Measurements from ENCODE around the gene AP3M1.

The AP3M1 gene

DNA sequence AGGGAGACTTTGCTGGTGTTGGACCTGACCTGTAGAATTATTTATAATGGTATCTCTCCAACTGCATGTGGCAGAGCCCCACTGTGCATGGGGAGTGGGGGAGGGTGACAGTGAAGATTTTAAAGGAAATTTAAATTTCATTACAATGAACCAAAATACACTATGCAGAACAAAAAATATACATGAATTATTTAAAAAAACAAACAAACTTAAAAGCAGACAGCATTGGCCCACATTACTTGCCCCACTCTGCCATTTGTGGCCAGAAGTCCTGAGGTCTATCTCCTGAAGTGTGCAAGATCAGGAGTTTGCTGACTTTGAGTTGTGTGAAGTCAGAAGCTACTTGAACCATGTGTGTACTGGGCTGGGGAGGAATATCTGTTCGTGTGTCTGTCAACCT, 40.5 kb downstream of the AP3M1 start:
- no peak for DNase-seq

DNA sequence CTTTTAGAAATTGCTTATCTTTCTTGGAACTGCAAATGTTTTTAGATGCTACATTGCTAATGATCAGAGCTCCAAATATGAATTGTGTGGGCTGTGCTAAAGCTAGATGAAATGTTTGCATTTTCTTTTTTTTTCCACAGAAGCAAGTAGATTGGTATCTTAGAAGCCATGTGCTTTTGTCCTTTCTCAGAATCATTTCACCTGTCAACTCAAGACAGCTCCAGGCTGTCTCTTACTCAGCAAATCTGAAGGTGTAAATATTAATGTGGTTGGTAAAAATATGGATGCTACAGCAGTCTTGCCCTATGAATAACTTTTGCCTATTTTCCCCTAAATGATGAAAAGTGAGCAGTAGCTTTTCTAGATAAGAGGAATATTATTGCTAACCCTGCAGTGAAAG, 41.2 kb downstream of the AP3M1 start:
- DNase-seq = no peak

DNA sequence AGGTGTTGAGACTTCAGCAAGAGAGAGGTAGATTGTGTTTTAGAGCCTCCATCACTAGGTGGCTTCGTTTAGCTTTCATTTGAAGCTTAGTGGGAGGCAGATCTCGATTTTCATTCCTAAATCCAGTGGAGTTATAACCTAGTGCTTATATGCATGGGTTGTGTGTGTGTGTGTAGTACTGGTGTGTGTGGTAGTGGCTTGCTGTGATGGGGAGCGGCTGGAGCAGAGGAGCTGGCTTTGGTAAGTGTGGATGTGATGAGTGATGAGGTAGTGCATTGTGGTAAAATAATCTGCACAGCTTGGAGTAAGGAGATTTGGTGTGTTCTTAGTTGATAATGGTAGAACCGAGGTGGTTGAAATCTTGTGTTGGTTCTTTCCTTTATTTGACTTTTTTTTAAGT, 43.2 kb downstream of the AP3M1 start:
- DNase-seq = no peak

DNA sequence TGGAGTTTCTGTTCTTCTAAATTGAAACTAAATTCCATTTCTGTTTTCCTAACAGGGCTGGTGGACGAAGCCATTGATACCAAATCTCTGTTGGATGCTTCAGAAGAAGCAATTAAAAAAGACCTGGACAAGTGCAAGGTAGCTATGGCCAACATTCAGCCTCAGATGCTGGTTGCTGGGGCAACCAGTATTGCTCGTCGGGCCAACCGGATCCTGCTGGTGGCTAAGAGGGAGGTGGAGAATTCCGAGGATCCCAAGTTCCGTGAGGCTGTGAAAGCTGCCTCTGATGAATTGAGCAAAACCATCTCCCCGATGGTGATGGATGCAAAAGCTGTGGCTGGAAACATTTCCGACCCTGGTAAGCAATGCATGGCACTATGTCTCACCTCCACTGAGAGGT, 45.6 kb downstream of the AP3M1 start:
- DNase-seq = no peak

DNA sequence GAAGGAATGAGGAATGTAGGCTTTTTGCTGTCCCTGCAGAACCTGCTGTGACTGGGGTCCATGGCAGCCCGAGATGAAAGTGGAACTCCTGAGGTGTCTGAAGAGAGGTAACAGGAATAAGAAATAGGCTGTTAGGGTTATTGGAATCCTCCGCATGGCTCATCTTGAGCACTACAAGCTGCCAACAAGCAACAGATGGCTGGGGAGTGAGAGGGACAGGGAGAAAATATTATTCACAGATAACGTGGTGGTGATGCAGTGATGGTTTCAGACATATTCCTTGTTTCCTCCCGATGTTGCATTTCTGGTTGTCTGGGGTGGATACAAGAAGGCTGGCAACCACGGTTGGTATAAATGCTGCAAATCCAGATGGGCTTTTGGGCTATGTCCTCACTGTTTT, 46.1 kb downstream of the AP3M1 start:
- no peak for DNase-seq

DNA sequence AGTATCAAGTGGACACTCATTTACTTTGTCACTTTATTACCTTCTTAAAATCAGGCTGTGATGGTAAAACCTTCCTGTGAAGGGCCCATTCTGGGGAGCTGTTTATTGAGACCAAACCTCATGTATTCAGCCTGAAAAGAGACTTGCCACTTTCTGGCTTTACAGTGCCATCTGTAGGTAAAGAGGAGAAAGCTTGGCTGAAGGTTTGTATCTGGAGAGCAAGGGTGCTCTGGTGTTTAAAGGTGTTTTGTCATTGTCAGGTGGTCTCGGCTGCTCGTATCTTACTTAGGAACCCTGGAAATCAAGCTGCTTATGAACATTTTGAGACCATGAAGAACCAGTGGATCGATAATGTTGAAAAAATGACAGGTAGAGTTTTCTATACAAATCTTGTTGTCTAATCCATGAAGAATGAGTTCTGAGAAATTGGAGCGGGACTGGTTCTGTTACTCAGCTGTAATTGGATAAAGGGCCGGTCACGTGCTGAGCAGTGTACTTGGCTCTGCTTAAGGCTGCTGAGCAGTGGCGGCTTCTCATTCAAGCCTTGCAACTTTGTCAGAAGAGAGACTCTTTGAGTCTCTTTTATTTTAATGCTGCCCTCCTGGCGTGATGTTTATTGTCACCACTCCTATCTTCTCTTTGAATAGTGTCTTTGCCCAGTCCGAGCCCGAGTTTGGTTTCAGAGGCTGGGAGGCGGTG, 46.9 kb downstream of the AP3M1 start:
- no peak for DNase-seq

DNA sequence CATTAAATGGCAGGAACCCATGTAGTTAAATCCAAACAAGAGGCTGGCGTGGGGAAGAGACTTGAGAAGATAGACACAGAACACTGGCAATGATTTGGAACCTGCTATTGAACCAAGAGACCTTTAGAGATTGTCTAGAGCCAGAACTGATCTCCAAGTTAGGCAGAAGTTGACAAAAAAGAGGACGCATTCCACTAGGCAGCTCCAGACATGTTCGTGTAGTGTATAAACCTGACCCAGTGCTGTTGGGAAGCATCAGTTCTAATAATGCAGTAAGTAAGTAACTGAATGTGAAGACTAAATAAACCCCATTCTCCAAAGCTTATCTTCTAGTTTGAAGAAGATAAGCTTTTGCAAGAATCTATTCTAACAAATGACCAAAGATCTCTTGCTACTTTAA, 50.8 kb downstream of the AP3M1 start:
- DNase-seq = no peak

DNA sequence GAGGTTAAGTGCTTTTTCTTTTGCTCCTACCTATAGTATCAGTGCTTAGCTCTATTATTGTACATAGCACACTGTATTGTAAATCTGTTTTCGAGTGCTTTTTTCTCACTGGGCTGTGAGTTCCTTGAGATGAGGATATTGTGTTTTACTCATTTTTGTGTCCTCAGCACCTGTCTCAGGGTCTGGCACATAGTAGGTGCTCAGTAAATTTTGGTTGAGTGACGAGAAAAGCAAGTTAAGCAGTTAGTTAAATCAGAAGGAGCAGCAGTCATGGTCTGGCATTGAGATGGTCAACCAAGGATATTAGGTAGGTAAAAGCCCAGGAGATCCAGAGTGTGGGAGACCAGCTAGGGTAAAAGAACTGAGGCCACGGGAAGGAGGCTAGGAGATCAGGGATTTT, 51.2 kb downstream of the AP3M1 start:
- no peak for DNase-seq

DNA sequence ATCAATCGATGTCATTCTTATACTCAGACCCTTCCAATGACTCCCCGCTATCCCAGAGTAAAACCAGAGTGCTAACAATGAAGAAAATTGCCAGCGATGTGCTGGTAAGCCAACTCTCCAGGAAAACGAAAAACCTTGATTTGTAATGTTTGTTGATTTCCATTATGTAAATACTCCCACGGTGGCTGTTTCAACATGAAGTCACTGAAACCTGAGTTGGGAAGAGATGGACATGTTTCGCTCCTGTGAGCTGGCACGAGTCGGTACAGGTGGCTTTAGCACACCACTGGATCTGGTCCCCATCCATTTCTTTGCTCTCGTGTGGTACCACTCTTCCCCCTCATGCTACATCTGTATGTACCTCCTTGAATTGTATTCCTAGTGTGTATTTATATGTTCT, 52.9 kb downstream of the AP3M1 start:
- no peak for DNase-seq

DNA sequence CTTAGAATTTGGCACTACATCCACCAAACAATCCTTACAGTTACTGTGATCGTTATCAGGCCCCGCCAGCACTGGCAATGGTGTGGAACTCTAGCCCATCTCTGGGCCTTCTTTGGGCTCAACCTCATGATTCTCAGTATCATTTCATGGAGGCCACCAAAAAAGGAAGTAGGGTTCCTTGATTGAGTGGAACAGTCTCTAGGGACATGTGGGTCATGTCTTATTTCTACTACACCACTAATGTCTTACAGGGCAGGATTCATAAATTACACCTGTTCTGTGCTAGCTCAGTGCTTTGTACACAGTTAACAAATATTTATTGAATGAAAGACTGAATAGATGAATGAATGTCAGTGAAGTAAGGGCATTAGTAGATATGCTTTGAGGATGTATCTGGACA, 53.9 kb downstream of the AP3M1 start:
- DNase-seq = no peak

DNA sequence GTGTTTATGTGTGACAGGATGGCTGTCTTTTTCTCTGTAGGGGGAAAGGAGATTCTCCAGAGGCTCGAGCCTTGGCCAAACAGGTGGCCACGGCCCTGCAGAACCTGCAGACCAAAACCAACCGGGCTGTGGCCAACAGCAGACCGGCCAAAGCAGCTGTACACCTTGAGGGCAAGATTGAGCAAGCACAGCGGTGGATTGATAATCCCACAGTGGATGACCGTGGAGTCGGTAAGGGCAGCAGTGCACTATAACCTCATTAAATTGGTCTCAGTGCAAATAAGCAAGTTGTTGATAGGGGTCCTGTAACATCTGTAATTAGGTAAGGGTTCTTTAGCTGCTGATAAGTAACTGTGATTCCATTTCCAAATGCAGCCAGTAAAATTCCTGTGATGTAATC, 56.4 kb downstream of the AP3M1 start:
- DNase-seq = no peak

DNA sequence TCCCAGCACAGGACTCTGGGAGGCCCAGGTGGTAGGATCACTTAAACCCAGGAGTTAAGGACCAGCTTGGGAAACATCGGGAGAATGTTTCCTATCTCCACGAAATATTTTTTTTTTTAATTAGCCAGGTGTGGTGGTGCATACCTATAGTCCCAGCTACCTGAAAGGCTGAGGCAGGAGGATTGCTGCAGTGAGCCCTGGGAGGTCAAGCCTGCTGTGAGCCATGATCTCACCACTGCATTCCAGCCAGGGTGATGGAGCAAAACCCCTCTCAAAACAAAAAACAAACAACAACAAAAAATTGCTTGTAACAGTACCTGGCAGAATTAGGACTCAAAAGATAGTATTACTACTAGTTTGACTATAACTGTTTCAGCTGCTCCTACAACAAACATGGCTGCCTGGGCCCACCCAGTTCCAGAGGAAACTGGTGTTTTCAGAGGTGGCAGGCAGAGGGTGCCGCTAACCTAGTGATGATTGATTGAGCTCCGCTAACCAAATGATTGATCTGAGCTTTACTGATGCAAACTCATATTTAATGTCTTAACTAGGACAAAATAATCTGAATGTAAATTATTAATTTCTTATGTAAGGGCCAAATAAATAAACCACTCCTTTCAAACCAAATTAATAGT, 57.0 kb downstream of the AP3M1 start:
- DNase-seq = no peak

DNA sequence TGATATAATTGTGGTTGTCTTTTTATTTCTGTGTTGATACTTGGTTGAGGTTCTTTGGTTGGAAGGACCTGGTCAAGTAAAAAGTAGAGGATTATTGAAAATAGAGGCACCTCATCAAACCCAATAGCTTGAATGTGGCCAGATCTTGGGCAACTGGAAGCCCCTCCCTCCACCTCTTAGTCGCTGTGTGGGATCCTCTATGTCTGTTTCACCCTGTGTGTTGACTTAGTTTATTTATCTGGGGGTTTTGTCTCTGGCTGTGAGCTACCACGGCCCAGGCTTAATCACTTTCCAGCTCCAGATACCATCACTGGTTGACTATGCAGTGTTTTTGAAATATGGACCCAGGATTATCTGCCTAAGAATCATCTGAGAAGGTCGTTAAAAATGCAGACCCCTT, 58.3 kb downstream of the AP3M1 start:
- DNase-seq = no peak

DNA sequence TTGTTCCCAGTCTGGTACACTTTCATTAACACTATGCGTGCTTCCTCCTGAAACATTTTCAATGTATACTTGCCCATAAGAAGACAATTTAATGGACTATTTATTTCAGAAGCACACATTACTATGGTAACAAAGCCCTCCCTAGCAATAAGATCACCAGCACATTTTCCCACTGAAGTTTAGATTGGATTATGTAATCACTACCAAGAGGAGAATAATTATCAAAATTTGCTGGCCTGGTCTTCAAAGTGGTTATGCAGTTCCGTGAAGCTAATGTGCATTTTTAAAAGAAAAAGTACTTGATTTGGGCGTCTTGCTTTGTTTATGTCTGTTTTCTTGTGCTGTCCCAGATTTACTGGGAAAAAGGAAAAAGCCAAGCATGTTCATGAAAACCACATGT, 61.9 kb downstream of the AP3M1 start:
- DNase-seq = no peak

DNA sequence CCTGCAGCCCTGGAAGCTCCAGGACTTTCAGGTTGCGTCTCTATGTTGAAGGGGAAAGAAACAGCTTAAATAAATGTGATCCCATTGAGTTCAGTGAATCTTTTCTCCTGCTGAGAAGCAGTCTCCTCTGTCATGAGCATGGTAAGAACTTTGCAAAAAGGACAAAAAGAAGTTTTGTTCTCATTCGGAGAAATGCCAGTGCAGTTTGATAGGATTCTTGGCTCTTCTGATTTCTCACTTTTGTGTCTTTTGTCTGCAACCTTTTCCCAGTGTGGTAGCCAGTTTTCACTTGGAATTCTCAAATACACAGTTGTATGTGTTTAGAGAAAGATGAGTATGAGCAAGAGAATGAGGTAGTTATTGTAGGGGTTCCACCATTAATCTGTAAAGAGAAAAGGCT, 64.3 kb downstream of the AP3M1 start:
- no peak for DNase-seq

DNA sequence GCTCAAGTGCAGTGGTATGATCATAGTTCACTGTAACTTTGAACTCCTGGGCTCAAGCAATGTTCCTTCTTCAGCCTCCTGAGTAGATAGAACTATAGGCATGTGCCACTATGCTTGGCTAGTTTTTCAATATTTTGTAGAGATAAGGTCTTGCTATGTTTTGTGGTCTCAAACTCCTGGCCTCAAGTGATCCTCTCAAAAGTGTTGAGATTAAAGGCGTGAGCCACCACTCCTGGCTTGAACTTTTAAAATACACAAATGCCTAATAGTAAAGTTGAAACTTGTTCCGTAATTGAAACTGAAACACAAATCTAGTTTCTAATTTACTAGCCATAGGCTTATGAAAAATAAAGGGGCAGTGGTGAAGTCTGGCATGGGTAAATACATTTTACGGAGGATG, 65.7 kb downstream of the AP3M1 start:
- no peak for DNase-seq

DNA sequence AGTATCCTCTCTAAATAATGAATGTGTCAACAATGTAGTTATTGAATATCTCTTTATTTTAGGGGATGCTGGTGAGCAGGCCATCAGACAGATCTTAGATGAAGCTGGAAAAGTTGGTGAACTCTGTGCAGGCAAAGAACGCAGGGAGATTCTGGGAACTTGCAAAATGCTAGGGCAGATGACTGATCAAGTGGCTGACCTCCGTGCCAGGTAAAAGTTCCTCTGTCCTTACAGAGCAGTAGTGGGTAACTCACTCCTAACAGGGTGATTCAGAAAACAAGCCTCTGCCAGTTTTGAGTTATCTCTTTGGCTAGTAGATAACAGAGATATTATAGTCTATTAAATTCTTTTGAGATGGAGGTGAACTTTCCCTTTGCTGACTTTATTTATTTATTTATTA, 67.3 kb downstream of the AP3M1 start:
- DNase-seq = no peak

DNA sequence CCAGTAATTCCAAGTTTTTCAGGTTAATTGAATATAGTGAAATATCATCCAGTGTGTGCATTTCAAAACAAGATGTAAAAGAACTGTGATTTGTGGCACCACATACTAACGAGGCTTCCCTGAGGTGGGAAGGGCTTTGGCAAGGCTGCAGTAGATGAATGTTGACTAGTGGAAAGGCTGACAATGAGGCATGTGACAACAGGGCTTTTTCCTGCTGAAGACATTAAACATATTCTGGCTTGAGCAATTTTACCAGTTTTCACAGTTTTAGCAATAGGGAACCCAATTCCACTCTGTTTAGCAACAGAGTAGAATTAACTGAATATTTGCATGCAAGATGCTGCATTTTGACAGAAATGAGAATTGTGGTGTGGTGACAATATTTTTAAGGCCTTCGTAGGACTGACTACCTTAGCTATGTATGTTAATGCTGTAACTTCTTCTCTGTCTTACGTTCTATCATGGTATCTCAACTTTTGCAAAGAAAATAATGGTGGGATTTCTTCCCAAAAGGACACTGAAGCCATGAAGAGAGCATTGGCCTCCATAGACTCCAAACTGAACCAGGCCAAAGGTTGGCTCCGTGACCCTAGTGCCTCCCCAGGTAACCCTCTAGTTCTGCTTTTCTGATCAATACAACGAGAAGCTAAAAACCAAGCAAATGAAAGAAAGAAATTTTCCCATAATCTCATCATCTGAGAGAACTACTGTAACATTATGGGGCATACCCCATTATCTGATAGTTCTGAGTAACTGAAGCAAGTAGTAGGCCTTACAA, 68.5 kb downstream of the AP3M1 start:
- DNase-seq = no peak

DNA sequence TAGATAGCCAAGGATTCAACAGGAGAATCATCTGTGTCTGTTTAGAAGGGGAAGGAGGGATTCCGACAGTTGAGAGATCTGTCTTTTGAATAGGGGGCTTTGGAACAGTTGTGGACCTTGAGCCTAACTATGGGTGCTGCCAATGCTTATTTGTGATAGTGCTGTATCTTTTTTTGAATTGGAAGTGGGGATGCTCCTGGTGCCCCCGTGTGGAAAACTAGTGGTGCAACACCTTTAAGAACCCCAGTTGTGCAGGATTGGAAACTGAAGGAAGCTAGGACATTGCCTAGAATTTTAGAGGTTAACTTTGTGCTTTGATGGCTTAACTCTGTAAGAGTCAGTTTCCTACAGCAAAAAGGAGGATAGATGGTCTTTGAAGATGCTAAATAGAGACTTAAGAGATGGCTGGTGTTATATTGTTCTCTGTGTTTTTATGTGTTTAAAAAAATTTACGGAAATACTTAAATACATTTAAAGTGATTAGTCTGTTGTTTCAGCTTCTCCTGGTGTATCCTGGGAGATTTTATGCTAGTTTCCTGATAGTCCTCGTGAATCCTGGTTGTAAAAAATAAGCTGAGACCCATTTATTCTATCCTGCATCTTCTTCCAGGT, 69.3 kb downstream of the AP3M1 start:
- no peak for DNase-seq

DNA sequence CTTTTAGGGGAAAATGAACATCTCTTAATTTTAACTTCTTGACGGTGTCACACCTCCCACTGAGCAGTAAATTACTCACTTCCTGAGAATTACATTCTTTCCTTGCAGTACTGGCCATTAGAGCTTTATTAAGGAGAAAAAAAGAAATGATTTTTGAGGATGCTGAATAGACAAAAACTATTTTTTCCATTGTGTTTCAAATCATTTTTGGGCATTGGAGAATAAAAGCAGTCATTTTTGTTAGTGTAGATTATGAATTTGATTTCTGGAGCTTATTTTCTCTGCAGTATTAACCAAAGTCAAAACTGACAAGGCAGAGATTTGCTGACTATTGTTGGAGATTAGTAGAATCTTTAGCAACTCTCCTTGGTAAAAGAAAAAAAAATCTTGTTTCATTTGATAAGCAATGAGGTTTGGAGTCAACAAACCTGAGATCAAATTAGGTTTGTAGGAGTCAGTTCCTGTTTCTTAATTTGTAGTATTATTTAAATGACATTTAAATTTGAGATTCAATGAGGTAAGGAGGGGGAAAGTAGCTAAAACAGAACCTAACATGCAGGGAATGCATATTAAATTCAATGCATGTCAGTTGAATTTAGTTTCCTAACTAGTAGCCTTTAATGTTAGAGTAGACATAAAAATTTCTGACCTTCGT, 70.6 kb downstream of the AP3M1 start:
- no peak for DNase-seq

DNA sequence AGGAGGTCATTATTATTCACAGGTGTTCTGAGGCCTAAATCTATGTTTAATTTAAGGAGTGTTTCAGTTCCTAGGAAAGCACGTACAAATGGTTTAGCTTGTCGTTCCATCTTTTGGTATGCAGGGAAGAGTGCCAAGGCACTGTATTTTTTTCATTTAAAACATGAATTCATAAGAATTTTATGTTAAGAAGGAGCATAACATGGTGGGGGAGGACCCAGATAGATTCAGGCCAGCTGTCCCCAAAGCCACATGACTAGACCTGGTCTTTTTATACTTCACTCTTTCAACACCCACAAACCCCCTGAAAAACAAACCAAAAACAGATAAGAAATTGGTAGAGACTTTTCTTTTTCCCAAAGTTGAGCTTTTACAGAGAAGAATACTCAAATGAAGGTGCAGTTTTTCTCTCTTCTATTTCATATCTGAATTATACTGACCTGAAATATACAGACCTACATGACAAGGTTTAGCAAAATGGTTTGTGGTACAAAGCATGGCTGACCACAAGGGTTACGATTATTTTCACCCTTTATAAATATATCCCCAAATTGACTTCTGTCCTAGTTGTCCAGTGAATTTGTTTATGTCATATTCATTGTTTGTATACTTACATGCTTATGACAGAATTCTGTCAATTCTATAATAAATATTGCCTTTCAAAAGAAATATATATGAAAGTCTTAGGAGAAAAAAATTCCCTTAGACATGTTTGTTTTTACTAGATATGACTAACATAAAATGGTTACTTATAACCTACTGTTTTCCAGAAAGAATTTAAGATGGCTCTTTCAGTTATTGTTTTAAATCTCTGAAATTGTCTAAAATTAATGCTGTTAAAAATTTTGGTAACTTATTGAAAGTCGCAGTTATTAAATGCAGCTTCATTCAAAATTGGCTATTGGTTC, 71.3 kb downstream of the AP3M1 start:
- no peak for DNase-seq

DNA sequence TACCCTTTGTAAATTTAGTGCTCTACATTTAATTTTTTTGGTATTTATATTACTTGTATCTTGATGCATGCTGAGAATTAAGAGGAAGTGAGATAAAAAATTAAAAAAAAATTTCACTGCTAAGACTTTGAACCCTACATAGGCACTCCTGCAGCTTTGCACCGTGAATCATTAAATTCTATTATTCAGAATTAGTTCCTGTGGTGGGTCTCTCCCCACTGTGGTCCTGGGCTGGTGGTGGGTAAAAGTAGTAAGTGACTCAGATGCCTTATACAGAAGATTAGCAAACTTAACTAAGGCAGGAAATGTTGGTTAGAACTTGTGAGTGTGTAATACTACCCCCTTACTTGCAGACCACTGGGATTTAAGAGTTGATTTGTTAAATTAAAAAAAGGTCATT, 72.6 kb downstream of the AP3M1 start:
- no peak for DNase-seq
